Endometrium (tissue), 2 donors: ENCODE data around the gene GEMIN4.
"Not testable (repeated sequence)": the region's sequence is repeated elsewhere in the genome, so short reads cannot be mapped to it uniquely, and the experiment has no call there.

ENCODE experiments used
- FAIRE-seq: peaks from 2 replicates; lab custom pipeline; 2012; peaks lifted over from hg19 to GRCh38; lab: Jason Lieb, UNC
- donor health status: control.
- donor health status: control.

GEMIN4 gene

GRCh38 chr17:752002-752619 lies at the start of gene GEMIN4:
Gene GEMIN4, minus strand, starts transcription at chr17:752264. Its CDS starts 122 bp downstream, at chr17:752142.
- no peak for FAIRE-seq

DNA sequence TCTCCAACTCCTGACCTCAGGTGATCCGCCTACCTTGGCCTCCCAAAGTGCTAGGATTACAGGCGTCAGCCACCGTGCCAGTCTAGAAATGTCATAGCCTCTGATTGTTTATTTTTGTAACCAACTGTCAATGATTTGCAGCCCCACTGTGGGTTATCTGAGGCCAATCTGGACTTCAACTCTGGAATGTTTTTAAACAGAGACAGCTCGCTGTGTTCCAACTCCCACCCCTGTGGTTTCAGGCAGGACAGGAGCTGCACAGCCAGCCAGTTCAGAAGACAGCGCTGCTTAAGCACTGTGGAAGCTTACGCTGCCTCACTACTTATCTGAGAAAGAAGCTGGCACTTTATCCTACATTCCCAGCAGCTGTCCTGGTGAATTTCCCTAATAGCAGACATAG lies 49.6 kb upstream of the GEMIN4 start:
- no peak for FAIRE-seq

DNA sequence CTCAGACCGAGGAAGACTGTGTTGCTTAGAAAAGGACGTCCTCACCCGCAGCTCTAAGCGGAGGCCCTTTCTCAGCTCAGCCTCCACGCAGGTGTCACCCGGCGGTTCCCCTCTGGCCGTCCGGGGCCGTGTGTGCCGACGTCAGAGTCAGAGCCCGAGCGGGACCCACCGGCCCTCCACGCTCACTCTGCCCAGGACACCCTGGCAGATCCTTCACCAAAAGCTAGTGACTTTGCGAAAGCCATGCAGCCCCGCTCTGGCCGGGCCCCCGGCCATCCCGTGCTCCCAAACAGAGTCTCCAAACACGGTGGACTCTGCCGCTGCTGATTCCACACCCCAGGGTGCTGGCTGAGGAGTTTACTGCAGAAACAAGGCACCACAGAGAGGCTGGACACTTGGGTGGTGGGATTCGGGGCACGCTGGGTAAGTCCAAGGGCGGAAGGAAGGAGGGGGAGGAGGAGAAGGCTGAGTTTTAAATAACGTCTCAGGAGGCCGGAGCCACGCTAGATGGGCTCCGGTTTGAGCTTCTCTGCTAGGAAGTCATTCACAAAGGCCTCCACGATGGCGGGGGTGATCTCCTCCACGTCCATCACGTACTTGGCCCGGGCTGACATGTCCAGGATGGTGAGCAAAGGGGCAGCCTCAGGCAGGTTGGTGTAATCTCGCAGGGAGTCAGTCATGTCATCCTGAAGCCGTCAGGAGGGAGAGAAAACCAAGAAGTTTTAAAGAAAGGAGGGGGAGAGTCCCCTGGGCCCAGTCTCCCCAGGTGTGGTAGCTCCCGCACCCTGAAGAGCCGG lies 48.6 kb upstream of the GEMIN4 start:
- FAIRE-seq, result no peak

DNA sequence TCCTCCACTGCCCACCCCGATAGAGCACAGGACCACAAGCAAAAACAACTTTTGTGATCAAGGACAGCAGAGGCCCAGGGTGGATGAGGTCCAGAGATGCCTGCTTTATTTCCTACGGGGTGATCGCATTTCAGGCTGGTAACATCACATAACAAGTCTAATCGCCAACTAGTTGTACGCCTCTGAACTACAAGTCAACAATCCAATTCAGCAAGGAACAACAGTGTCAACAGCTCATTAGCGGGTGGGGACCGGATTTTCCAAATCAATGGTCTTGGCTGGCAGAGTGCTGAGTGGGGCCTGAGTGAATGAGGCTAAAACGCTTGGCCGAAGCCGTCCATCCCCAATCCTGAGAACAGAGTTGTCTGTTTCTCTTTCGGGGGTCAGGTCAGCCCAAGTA lies 47.2 kb upstream of the GEMIN4 start:
- FAIRE-seq, result no peak

GRCh38 chr17:798246-798645 lies 46.2 kb upstream of the GEMIN4 start:
- FAIRE-seq, result no peak

DNA sequence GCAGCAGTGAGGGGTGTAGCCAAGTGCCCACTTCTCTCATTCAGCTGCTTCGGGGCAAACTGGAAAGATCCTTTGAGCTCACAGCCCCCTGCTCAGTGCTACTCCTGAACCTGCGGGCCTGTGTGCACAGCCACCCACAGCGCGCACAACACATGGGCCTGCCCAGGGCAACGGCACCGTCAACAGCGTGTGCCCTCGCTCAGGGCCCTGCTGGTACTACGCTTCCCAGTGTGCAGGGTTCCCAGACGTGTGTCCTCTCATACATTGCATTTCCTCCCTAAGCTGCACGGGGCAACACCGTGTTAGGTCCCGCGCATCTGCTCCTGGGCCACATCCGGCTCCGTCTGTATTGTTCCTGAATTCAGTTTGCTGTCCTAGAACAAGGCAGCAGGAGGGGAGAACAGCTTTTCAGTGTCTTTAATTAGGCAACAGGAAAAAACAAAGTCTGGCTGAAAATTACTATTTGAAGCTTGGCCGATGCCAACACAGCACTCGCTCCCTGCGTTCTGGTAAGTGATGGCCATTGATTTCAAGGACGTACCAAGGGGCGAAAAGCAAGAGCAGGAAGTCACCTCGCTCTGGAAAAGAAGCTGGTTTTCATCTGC lies 45.3 kb upstream of the GEMIN4 start:
- no peak for FAIRE-seq

GRCh38 chr17:796609-797008 lies 44.5 kb upstream of the GEMIN4 start:
- no peak for FAIRE-seq

GRCh38 chr17:795721-796120 lies 43.7 kb upstream of the GEMIN4 start:
- no peak for FAIRE-seq

GRCh38 chr17:795276-795675 lies 43.2 kb upstream of the GEMIN4 start:
- FAIRE-seq, result no peak

GRCh38 chr17:794876-795275 lies 42.8 kb upstream of the GEMIN4 start:
- peak; percentile 91 for FAIRE-seq

DNA sequence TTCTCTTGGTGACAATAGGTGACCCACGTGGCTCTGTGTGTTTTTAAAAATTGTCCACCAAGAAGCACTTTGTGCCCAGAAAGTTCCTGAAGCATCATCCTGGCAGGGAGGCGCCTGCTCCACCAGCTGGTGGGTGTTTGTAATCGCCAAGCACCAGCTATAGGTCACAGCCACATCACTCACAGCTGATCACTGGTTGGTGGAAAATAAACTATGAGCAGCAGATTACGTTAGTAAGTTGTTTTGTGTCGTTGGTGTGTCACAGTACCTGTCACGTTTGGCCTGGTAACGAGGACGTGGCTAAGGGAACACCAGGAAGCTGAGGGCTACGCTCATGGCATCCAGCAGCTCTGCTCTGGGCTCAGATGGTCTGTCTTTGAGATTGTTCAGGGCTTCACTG lies 40.2 kb upstream of the GEMIN4 start:
- no peak for FAIRE-seq

GRCh38 chr17:791829-792228 lies 39.8 kb upstream of the GEMIN4 start:
- no peak for FAIRE-seq

- FAIRE-seq, result not testable (repeated sequence)
These were observed 38.8 kb upstream of the GEMIN4 start for GRCh38 chr17:790874-791247.

- not testable (repeated sequence) for FAIRE-seq
These were observed 38.1 kb upstream of the GEMIN4 start for GRCh38 chr17:789931-790873.

GRCh38 chr17:789160-789840 lies 37.2 kb upstream of the GEMIN4 start:
- no peak for FAIRE-seq

- no peak for FAIRE-seq
These were observed 36.5 kb upstream of the GEMIN4 start for GRCh38 chr17:788551-788950.

DNA sequence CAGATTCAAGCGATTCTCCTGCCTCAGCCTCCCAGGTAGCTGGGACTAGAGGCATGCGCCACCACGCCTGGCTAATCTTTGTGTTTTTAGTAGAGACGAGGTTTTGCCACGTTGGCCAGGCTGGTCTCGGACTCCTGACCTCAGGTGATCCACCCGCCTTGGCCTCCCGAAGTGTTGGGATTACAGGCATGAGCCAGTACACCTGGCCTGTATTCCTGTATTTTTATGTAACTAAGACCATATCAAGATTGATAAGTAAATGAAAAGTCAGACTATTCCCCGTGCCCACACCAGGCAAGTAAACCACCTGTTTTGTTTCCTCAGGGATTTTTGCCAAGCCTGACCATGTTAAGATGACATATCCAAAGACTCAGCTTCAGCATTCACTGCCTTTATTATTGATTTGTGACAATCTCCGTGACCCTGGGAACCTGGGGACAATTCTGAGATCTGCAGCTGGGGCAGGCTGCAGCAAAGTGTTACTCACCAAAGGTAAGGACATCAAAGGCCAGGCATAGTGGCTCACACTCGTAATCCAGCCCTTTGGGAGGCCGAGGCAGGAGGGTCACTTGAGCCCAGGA lies 35.7 kb upstream of the GEMIN4 start:
- FAIRE-seq, result no peak

DNA sequence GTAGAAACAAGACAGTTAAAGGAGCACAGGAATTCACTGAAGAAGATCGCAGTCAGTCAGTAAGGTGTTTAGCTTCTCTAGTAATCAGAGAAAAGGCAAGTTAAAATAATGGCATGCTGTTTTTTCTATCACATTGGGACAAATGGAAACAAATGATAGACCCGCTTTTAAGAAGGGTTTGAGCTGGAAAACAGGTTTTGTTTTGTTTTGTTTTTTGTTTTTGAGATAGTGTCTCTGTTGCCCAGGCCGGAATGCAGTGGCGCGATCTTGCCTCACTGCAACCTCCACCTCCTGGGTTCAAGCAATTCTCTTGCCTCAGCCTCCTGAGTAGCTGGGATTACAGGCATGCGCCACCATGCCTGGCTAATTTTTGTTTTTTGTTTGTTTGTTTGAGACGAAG lies 33.8 kb upstream of the GEMIN4 start:
- FAIRE-seq, result not testable (repeated sequence)

DNA sequence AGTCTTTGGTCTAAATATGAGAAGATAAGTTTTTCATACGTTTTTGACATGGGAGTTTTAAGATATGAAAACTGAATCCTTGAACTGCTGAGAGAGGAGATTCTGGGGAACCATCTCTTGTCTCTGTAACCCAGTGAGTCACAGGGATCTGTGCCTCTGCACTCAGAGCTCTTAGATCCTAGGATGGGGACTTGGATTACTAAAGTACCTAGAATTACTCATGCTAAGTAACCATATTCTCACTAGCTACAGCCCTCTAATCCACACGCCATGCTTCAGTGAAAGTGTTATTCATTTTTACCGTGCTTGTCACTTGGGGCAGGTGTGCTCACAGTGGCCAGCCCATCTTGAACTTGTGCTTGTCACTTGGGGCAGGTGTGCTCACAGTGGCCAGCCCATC lies 32.1 kb upstream of the GEMIN4 start:
- no peak for FAIRE-seq

GRCh38 chr17:781805-782731 lies 30.0 kb upstream of the GEMIN4 start, which contains the start of the genes GLOD4 and MRM3:
Gene GLOD4, minus strand, starts transcription at chr17:782280. Its CDS starts 25 bp downstream, at chr17:782255.
Gene MRM3, plus strand, starts transcription at chr17:782353. Its CDS starts 26 bp downstream, at chr17:782379.
- FAIRE-seq, result no peak
